HG03575 (cell line): ENCODE results near the gene NPS.

Experiments used
- ATAC-seq: cut with Tn5 transposase; IDR thresholded peaks from one replicate; pipeline ENCODE4 v1.9.1; 2021; ENCODE audit not compliant: unreplicated experiment, insufficient number of reproducible peaks, low FRiP score; ENCODE audit errors: extremely low read depth

Gene NPS

DNA sequence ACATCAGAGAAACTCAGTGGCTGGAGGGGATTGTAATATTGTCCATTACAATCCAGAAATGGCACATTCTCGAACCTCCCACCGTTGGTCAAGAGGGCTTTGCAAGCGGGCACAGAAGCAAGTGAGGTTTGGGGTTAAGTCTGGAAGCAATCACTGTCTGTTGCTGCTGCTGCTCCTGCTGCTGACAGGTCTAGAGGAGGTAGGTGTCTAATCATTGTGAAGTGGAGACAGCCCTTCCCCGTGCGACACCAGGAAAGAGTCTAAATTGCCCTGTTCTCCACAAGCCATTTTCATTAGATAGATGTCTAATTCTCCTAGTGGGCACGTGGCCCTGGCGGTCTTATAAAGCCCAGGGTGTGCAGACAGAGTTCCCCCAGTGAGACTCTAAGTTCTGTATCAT lies 43.5 kb downstream of the NPS start:
- no peak for ATAC-seq

GRCh38 chr10:127600479-127600878 lies 51.4 kb downstream of the NPS start:
- no peak for ATAC-seq
